H1 (cell line): ENCODE results near the gene KCMF1. TPM values are rescaled to one million over a fixed set of nuclear protein-coding genes. Genes with fewer than 3 reads are reported as not detected.

ENCODE experiments used
- CBX8 ChIP-seq: fragments of 300-800, 300-1000 bp; sonication (generic); IDR thresholded peaks from 2 replicates; pipeline ENCODE4 v1.7.1; 2016; ENCODE audit warnings: low read depth, low read length, borderline replicate concordance
- CHD2 ChIP-seq: IDR thresholded peaks from 2 replicates; pipeline ENCODE4 v1.6.1; 2012; ENCODE audit warnings: low read length, improper control_type of control experiment
- HDAC6 ChIP-seq: IDR thresholded peaks from one replicate; pipeline ENCODE4 v1.7.1; 2012; ENCODE audit warnings: low read depth, mild to moderate bottlenecking, inconsistent platforms, low read length, moderate library complexity
- JUN ChIP-seq: IDR thresholded peaks from 2 replicates; pipeline ENCODE4 v1.6.1; 2011; ENCODE audit warnings: low read depth, mild to moderate bottlenecking, improper control_type of control experiment, low read length
- NANOG ChIP-seq: IDR thresholded peaks from 2 replicates; pipeline ENCODE4 v1.6.1; 2011; ENCODE audit warnings: low read length, low read depth, mild to moderate bottlenecking, inconsistent platforms; ENCODE audit not compliant: insufficient read depth, poor library complexity, severe bottlenecking
- POLR2A ChIP-seq, 2 experiments: IDR thresholded peaks; 1 replicate in 1 of 2; 2 replicates in 1 of 2; pipeline ENCODE4 v1.6.1; 2011; ENCODE audit warnings: low read depth in 2 of 2, low read length in 2 of 2, mild to moderate bottlenecking in 2 of 2; ENCODE audit errors: control extremely low read depth in 1 of 2
- POU5F1 ChIP-seq: IDR thresholded peaks from 2 replicates; pipeline ENCODE4 v1.6.1; 2011; ENCODE audit warnings: low read depth, mild to moderate bottlenecking, low read length, moderate library complexity
- SAP30 ChIP-seq: fragments of 300-600 bp; sonication (generic); IDR thresholded peaks from 2 replicates; pipeline ENCODE4 v1.7.1; 2012; ENCODE audit warnings: low read length, moderate library complexity, mild to moderate bottlenecking, inconsistent platforms; ENCODE audit not compliant: insufficient read depth, insufficient replicate concordance
- SP2 ChIP-seq: IDR thresholded peaks from 2 replicates; pipeline ENCODE4 v1.6.1; 2012; ENCODE audit warnings: mild to moderate bottlenecking, low read length, inconsistent platforms
- polyA plus RNA-seq, 7 experiments: library from polyadenylated mRNA; depleted of rRNA in 3 of 7; stranded (reverse) in 5 of 7; unstranded in 2 of 7; fragments of >200 nt in 5 of 7; fragments of 200-250 nt in 2 of 7; gene quantifications; 1 replicate in 5 of 7; 2 replicates in 1 of 7; 4 replicates in 1 of 7; pipeline versions ENCODE4 v1.2.1 to v1.2.3, GENCODE V29; 2011 to 2013; ENCODE audit warnings: missing spikeins in 2 of 7, mixed read lengths in 2 of 7
- total RNA-seq: library from RNA; stranded (reverse); fragmentation: NEBNext Ultra II Directional; extraction: Animal tissue kit (Norgen Biotek cat#: 25700); gene quantifications from 2 replicates; pipeline ENCODE4 v1.2.1, GENCODE V29; 2021
- TF ChIP-seq, protein P1 (sequence below): fragments of 300-600 bp; sonication (generic); IDR thresholded peaks from 2 replicates; pipeline ENCODE4 v1.7.1; 2012; ENCODE audit warnings: low read length, moderate library complexity, mild to moderate bottlenecking, inconsistent platforms; ENCODE audit not compliant: insufficient replicate concordance
- TF ChIP-seq, protein P2 (sequence below): IDR thresholded peaks from 2 replicates; pipeline ENCODE4 v1.6.1; 2011; ENCODE audit warnings: low read length, improper control_type of control experiment

The KCMF1 gene
- total and polyA plus RNA-seq, 2 of the 8 experiments (the other 6 are each of a cell fraction or from before 2014, with no cell fraction given) = 86.9 to 149 TPM

DNA sequence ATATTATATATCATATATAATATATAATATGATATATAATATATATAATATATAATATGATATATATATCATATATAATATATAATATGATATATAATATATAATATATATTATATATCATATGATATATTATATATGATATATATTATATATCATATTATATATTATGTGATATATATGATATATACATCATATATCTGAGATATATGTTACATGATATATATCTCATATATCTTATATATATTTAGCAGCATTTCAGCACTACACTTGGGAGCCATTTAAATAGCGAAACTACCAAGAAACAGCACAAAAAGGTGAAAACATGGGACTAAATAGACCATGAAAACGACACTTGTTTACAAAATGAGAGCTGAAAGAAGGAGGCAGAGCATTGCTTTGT lies 37.3 kb downstream of the KCMF1 start (continued):
- TF ChIP-seq, protein P1, sequence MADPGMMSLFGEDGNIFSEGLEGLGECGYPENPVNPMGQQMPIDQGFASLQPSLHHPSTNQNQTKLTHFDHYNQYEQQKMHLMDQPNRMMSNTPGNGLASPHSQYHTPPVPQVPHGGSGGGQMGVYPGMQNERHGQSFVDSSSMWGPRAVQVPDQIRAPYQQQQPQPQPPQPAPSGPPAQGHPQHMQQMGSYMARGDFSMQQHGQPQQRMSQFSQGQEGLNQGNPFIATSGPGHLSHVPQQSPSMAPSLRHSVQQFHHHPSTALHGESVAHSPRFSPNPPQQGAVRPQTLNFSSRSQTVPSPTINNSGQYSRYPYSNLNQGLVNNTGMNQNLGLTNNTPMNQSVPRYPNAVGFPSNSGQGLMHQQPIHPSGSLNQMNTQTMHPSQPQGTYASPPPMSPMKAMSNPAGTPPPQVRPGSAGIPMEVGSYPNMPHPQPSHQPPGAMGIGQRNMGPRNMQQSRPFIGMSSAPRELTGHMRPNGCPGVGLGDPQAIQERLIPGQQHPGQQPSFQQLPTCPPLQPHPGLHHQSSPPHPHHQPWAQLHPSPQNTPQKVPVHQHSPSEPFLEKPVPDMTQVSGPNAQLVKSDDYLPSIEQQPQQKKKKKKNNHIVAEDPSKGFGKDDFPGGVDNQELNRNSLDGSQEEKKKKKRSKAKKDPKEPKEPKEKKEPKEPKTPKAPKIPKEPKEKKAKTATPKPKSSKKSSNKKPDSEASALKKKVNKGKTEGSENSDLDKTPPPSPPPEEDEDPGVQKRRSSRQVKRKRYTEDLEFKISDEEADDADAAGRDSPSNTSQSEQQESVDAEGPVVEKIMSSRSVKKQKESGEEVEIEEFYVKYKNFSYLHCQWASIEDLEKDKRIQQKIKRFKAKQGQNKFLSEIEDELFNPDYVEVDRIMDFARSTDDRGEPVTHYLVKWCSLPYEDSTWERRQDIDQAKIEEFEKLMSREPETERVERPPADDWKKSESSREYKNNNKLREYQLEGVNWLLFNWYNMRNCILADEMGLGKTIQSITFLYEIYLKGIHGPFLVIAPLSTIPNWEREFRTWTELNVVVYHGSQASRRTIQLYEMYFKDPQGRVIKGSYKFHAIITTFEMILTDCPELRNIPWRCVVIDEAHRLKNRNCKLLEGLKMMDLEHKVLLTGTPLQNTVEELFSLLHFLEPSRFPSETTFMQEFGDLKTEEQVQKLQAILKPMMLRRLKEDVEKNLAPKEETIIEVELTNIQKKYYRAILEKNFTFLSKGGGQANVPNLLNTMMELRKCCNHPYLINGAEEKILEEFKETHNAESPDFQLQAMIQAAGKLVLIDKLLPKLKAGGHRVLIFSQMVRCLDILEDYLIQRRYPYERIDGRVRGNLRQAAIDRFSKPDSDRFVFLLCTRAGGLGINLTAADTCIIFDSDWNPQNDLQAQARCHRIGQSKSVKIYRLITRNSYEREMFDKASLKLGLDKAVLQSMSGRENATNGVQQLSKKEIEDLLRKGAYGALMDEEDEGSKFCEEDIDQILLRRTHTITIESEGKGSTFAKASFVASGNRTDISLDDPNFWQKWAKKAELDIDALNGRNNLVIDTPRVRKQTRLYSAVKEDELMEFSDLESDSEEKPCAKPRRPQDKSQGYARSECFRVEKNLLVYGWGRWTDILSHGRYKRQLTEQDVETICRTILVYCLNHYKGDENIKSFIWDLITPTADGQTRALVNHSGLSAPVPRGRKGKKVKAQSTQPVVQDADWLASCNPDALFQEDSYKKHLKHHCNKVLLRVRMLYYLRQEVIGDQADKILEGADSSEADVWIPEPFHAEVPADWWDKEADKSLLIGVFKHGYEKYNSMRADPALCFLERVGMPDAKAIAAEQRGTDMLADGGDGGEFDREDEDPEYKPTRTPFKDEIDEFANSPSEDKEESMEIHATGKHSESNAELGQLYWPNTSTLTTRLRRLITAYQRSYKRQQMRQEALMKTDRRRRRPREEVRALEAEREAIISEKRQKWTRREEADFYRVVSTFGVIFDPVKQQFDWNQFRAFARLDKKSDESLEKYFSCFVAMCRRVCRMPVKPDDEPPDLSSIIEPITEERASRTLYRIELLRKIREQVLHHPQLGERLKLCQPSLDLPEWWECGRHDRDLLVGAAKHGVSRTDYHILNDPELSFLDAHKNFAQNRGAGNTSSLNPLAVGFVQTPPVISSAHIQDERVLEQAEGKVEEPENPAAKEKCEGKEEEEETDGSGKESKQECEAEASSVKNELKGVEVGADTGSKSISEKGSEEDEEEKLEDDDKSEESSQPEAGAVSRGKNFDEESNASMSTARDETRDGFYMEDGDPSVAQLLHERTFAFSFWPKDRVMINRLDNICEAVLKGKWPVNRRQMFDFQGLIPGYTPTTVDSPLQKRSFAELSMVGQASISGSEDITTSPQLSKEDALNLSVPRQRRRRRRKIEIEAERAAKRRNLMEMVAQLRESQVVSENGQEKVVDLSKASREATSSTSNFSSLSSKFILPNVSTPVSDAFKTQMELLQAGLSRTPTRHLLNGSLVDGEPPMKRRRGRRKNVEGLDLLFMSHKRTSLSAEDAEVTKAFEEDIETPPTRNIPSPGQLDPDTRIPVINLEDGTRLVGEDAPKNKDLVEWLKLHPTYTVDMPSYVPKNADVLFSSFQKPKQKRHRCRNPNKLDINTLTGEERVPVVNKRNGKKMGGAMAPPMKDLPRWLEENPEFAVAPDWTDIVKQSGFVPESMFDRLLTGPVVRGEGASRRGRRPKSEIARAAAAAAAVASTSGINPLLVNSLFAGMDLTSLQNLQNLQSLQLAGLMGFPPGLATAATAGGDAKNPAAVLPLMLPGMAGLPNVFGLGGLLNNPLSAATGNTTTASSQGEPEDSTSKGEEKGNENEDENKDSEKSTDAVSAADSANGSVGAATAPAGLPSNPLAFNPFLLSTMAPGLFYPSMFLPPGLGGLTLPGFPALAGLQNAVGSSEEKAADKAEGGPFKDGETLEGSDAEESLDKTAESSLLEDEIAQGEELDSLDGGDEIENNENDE = no peak
- TF ChIP-seq, protein P2, sequence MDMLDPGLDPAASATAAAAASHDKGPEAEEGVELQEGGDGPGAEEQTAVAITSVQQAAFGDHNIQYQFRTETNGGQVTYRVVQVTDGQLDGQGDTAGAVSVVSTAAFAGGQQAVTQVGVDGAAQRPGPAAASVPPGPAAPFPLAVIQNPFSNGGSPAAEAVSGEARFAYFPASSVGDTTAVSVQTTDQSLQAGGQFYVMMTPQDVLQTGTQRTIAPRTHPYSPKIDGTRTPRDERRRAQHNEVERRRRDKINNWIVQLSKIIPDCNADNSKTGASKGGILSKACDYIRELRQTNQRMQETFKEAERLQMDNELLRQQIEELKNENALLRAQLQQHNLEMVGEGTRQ = no peak
- TF ChIP-seq JUN (no peak), SP2 (no peak), SAP30 (no peak), CHD2 (no peak), NANOG (no peak), POLR2A (IDR thresholded peaks at IDR 0.05; ENCODE audit: control extremely low read depth in 1 of 2, low read depth in 2 of 2, low read length in 2 of 2) (no peak), HDAC6 (no peak), CBX8 (no peak), POU5F1 (no peak)
